H9 (cell line): ENCODE measurements around the gene ZNF546. TPM values are rescaled to one million over a fixed set of nuclear protein-coding genes. Genes with fewer than 3 reads are reported as not detected.

Experiments
- DNase-seq: peaks from one replicate; pipeline ENCODE4 v3.0.0-alpha.2; 2017
- H2AFZ ChIP-seq: one replicate; pipeline ENCODE4 v1.6.1; 2013; ENCODE audit warnings: mild to moderate bottlenecking, low read length, control low read depth, moderate library complexity
- H2AK5ac ChIP-seq: 2 replicates; pipeline ENCODE4 v1.6.1; 2013; ENCODE audit warnings: low read length, control low read depth, mixed read lengths; ENCODE audit not compliant: insufficient read length
- H2BK120ac ChIP-seq: one replicate; pipeline ENCODE4 v1.6.1; 2013; ENCODE audit warnings: low read depth, mild to moderate bottlenecking, low read length, control low read depth, inconsistent platforms; ENCODE audit not compliant: poor library complexity, severe bottlenecking
- H2BK12ac ChIP-seq: 2 replicates; pipeline ENCODE4 v1.6.1; 2013; ENCODE audit warnings: low read length, control low read depth, mixed read lengths, low read depth; ENCODE audit not compliant: insufficient read length
- H2BK15ac ChIP-seq: 2 replicates; pipeline ENCODE4 v1.6.1; 2013; ENCODE audit warnings: low read depth, low read length, control low read depth
- H2BK20ac ChIP-seq: one replicate; pipeline ENCODE4 v1.6.1; 2013; ENCODE audit warnings: low read depth, mild to moderate bottlenecking, low read length, control low read depth, inconsistent platforms; ENCODE audit not compliant: poor library complexity, severe bottlenecking
- H2BK5ac ChIP-seq: 2 replicates; pipeline ENCODE4 v1.6.1; 2013; ENCODE audit warnings: low read length, control low read depth, mixed read lengths; ENCODE audit not compliant: insufficient read length
- H3K14ac ChIP-seq: 2 replicates; pipeline ENCODE4 v1.6.1; 2013; ENCODE audit warnings: low read length, control low read depth; ENCODE audit not compliant: insufficient read depth
- H3K18ac ChIP-seq: 2 replicates; pipeline ENCODE4 v1.6.1; 2013; ENCODE audit warnings: low read depth, mild to moderate bottlenecking, mixed read lengths, low read length, control low read depth; ENCODE audit not compliant: insufficient read length
- H3K23ac ChIP-seq: 2 replicates; pipeline ENCODE4 v1.6.1; 2013; ENCODE audit warnings: low read length, control low read depth, mixed read lengths, low read depth; ENCODE audit not compliant: insufficient read length
- H3K23me2 ChIP-seq: 2 replicates; pipeline ENCODE4 v1.6.1; 2013; ENCODE audit warnings: low read depth, mild to moderate bottlenecking, mixed read lengths, low read length, control low read depth; ENCODE audit not compliant: insufficient read length, poor library complexity, severe bottlenecking
- H3K27ac ChIP-seq: 2 replicates; pipeline ENCODE4 v1.5.1; 2013; ENCODE audit warnings: low read length, control low read depth, mixed read lengths, low read depth; ENCODE audit not compliant: insufficient read length
- H3K27me3 ChIP-seq: 2 replicates; pipeline ENCODE4 v1.6.1; 2013; ENCODE audit warnings: low read length, control low read depth, inconsistent platforms; ENCODE audit not compliant: insufficient read depth
- H3K4ac ChIP-seq: 2 replicates; pipeline ENCODE4 v1.6.1; 2013; ENCODE audit warnings: low read depth, mild to moderate bottlenecking, control low read depth, inconsistent platforms, low read length, moderate library complexity
- H3K4me1 ChIP-seq: 2 replicates; pipeline ENCODE4 v1.6.1; 2013; ENCODE audit warnings: low read length, control low read depth, inconsistent platforms; ENCODE audit not compliant: insufficient read depth
- H3K4me2 ChIP-seq: 2 replicates; pipeline ENCODE4 v1.6.1; 2013; ENCODE audit warnings: low read length, control low read depth, mixed read lengths; ENCODE audit not compliant: insufficient read length, insufficient read depth
- H3K56ac ChIP-seq: 2 replicates; pipeline ENCODE4 v1.6.1; 2013; ENCODE audit warnings: low read depth, mild to moderate bottlenecking, mixed read lengths, low read length, control low read depth; ENCODE audit not compliant: insufficient read length
- H3K79me1 ChIP-seq: 2 replicates; pipeline ENCODE4 v1.6.1; 2013; ENCODE audit warnings: low read depth, mild to moderate bottlenecking, moderate library complexity, low read length, control low read depth, inconsistent platforms; ENCODE audit not compliant: insufficient read depth, poor library complexity, severe bottlenecking
- H3K79me2 ChIP-seq: 2 replicates; pipeline ENCODE4 v1.6.1; 2013; ENCODE audit warnings: low read length, control low read depth, inconsistent platforms; ENCODE audit not compliant: insufficient read depth
- H3K9ac ChIP-seq: 2 replicates; pipeline ENCODE4 v1.6.1; 2013; ENCODE audit warnings: low read length, control low read depth, mixed read lengths; ENCODE audit not compliant: insufficient read length; ENCODE audit errors: extremely low read depth
- H3K9me3 ChIP-seq: one replicate; pipeline ENCODE4 v1.6.1; 2013; ENCODE audit warnings: low read depth, low read length, inconsistent platforms; ENCODE audit not compliant: control insufficient read depth
- H3T11ph ChIP-seq: one replicate; pipeline ENCODE4 v1.6.1; 2013; ENCODE audit warnings: mild to moderate bottlenecking, low read length, control low read depth, inconsistent platforms
- H4K20me1 ChIP-seq: one replicate; pipeline ENCODE4 v1.6.1; 2013; ENCODE audit not compliant: control insufficient read depth, insufficient read length, insufficient read depth
- H4K5ac ChIP-seq: 2 replicates; pipeline ENCODE4 v1.6.1; 2013; ENCODE audit warnings: low read depth, mild to moderate bottlenecking, mixed read lengths, low read length, control low read depth; ENCODE audit not compliant: insufficient read length
- H4K8ac ChIP-seq: replicated peaks from 2 replicates; pipeline ENCODE4 v1.6.1; 2013; ENCODE audit warnings: low read length, control low read depth, mixed read lengths, low read depth; ENCODE audit not compliant: insufficient read length
- H4K91ac ChIP-seq: 2 replicates; pipeline ENCODE4 v1.6.1; 2013; ENCODE audit warnings: low read depth, mild to moderate bottlenecking, moderate library complexity, mixed read lengths, low read length, control low read depth; ENCODE audit not compliant: insufficient read length
- H3K27ac Mint-ChIP-seq, 3 experiments: 2 replicates in 2 of 3; 3 replicates in 1 of 3; pipeline ENCODE4 v1.8.0; 2020 to 2021; ENCODE audit warnings: mixed read lengths in 3 of 3, mild to moderate bottlenecking in 1 of 3, moderate library complexity in 1 of 3
- H3K27me3 Mint-ChIP-seq: 2 replicates; pipeline ENCODE4 v1.8.0; 2021; ENCODE audit warnings: low read depth, mild to moderate bottlenecking, moderate library complexity, mixed read lengths
- H3K36me3 Mint-ChIP-seq, 3 experiments: 2 replicates in 2 of 3; 3 replicates in 1 of 3; pipeline ENCODE4 v1.8.0; 2020 to 2021; ENCODE audit warnings: low read depth in 3 of 3, mixed read lengths in 3 of 3; ENCODE audit not compliant: insufficient read depth in 1 of 3
- H3K4me1 Mint-ChIP-seq, 2 experiments: 2 replicates each; pipeline ENCODE4 v1.8.0; 2020; ENCODE audit warnings: mixed read lengths in 2 of 2
- H3K4me3 Mint-ChIP-seq, 2 experiments: 2 replicates in 1 of 2; 3 replicates in 1 of 2; pipeline ENCODE4 v1.8.0; 2020 to 2021; ENCODE audit warnings: mild to moderate bottlenecking in 2 of 2, mixed read lengths in 2 of 2, moderate library complexity in 1 of 2
- H3K9me3 Mint-ChIP-seq, 2 experiments: 2 replicates in 1 of 2; 3 replicates in 1 of 2; pipeline ENCODE4 v1.8.0; 2020; ENCODE audit warnings: mild to moderate bottlenecking in 2 of 2, mixed read lengths in 2 of 2, moderate library complexity in 1 of 2
- WGBS: extraction: QIAGEN DNeasy Blood & Tissue Kit; methylation state at CpG from one replicate; pipeline ENCODE4 v1.1.7; 2013; ENCODE audit warnings: missing lambda C conversion rate, low lambda C conversion rate, mixed read lengths; ENCODE audit not compliant: insufficient read length; ENCODE audit errors: extremely low coverage; 5-methylcytosine and 5-hydroxymethylcytosine counted together
- total RNA-seq: library from RNA; stranded (reverse); gene quantifications from 2 replicates; pipeline ENCODE4 v1.2.1, GENCODE V29; 2021
- TF ChIP-seq, protein P1 (sequence below): fragments of 200-600 bp; sonication (generic); conservative IDR thresholded peaks from 3 replicates; pipeline ENCODE4 v1.8.0; 2021; ENCODE audit warnings: antibody characterized with exemption, mild to moderate bottlenecking

Gene ZNF546
- total RNA-seq, 1 experiment from 2014 or later: 1.7 TPM

DNA sequence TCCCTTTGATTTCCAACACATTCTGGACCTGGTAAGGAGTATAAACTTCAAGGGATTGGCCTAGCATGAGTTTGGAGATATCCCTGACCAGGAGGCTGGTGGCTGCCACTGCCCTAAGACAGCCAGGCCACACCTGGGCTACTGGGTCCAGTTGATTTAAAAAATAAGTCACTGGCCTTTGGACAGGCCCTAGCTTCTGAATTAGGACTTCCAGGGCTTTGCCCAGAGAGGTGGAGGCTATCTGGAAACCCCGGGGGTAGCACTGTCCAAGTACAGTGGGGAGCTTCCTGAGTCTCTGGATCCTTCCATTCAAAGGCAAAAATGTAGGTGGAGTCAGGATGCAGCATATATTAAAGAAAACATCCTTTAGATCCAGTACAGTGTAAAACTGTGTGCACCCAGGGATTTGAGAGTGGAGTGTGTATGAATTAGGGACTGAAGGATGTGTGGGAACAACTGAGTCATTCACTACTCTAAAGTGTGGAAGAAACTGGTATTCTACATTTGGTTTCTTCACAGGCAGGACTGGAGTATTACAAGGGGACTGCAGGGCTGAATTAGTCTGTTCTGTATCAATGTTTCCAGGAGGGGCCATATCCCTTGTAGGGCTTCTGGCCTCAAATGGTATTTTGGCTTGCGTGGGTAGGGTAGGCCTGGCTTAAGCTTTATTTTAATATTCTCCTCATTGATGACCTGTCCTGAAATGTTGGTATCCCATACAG is 47.7 kb upstream of the ZNF546 start:
- DNase-seq: no peak
- H2BK12ac ChIP-seq: no peak overlapping the region
- TF ChIP-seq, protein P1, sequence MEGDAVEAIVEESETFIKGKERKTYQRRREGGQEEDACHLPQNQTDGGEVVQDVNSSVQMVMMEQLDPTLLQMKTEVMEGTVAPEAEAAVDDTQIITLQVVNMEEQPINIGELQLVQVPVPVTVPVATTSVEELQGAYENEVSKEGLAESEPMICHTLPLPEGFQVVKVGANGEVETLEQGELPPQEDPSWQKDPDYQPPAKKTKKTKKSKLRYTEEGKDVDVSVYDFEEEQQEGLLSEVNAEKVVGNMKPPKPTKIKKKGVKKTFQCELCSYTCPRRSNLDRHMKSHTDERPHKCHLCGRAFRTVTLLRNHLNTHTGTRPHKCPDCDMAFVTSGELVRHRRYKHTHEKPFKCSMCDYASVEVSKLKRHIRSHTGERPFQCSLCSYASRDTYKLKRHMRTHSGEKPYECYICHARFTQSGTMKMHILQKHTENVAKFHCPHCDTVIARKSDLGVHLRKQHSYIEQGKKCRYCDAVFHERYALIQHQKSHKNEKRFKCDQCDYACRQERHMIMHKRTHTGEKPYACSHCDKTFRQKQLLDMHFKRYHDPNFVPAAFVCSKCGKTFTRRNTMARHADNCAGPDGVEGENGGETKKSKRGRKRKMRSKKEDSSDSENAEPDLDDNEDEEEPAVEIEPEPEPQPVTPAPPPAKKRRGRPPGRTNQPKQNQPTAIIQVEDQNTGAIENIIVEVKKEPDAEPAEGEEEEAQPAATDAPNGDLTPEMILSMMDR: no peak
- no peak overlapping the region for H4K5ac ChIP-seq
- no peak overlapping the region for H3K23ac ChIP-seq
- H3K27me3 ChIP-seq: no peaks in the 10 kb centered on the region
- H3K4me1 ChIP-seq: no peaks in the 10 kb centered on the region
- no peak overlapping the region for H3K4ac ChIP-seq
- H3K14ac ChIP-seq: no peak overlapping the region
- H3K4me2 ChIP-seq: no peak overlapping the region
- H3K9ac ChIP-seq: no peak overlapping the region
- H3K79me2 ChIP-seq: no peaks in the 10 kb centered on the region; the same call in 1 of the 2 replicates
- H3K79me1 ChIP-seq: no peaks in the 10 kb centered on the region
- no peak overlapping the region for H2BK15ac ChIP-seq
- Mint-ChIP-seq H3K4me1 (0 out of 4 replicates have a peak, but pooled peaks cover 0 to 2% of the 10 kb centered on the region in 2 experiments), H3K9me3 (0 out of 5 replicates have a peak, but pooled peaks cover 0 to 2% of the 10 kb centered on the region in 2 experiments), H3K27me3 (no peaks in the 10 kb centered on the region), H3K4me3 (no peak overlapping the region), H3K36me3 (no peaks in the 10 kb centered on the region), H3K27ac (peak overlapping the region in 1 of 3 experiments; percentile 34; a peak in 1 of 7 replicates)
- H2AFZ ChIP-seq: no peak overlapping the region
- no peak overlapping the region for H3T11ph ChIP-seq
- H3K23me2 ChIP-seq: no peaks in the 10 kb centered on the region
- no peaks in the 10 kb centered on the region for H4K20me1 ChIP-seq
- H2BK20ac ChIP-seq: no peak overlapping the region
- H3K56ac ChIP-seq: no peak overlapping the region
- no peak overlapping the region for H3K27ac ChIP-seq
- H2AK5ac ChIP-seq: no peak overlapping the region
- H3K9me3 ChIP-seq: no peaks in the 10 kb centered on the region
- H2BK120ac ChIP-seq: no peak overlapping the region
- H4K91ac ChIP-seq: no peak overlapping the region
- H2BK5ac ChIP-seq: no peak overlapping the region
- no peak overlapping the region for H3K18ac ChIP-seq
- H4K8ac ChIP-seq: no peak overlapping the region
- WGBS: no CpG with 5 or more reads among the region's 2 CpGs
